DOHH2 (cell line): ENCODE measurements around the gene FAM149A.

Experiments
- EZH2phosphoT487 ChIP-seq: fragments of 200-600 bp; sonication (generic); IDR thresholded peaks from 2 replicates; pipeline ENCODE4 v1.6.1; 2017; ENCODE audit warnings: borderline replicate concordance, mild to moderate bottlenecking, antibody characterized with exemption, low read length, moderate library complexity, mixed read lengths
- TF ChIP-seq, protein P1 (sequence below): fragments of 200-600 bp; sonication (generic); IDR thresholded peaks from one replicate; pipeline ENCODE4 v1.5.1; 2014; ENCODE audit warnings: antibody characterized with exemption, mild to moderate bottlenecking, low read depth, low read length; ENCODE audit not compliant: poor library complexity, severe bottlenecking

DNA sequence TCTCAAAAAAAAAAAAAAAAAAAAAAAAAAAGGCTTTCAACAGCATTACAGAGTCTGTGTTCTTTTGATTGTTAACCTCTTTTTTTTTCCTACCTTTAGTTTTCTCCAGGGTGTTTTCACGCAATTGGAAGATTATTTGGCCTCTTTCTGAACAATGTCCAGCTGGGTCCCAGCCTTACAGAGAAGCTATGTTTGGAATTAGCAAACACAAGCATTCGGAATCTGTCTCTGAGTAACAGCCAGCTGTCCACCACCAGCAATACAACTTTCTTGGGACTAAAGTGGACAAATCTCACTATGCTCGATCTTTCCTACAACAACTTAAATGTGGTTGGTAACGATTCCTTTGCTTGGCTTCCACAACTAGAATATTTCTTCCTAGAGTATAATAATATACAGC lies 22.3 kb upstream of the FAM149A start:
- TF ChIP-seq, protein P1, sequence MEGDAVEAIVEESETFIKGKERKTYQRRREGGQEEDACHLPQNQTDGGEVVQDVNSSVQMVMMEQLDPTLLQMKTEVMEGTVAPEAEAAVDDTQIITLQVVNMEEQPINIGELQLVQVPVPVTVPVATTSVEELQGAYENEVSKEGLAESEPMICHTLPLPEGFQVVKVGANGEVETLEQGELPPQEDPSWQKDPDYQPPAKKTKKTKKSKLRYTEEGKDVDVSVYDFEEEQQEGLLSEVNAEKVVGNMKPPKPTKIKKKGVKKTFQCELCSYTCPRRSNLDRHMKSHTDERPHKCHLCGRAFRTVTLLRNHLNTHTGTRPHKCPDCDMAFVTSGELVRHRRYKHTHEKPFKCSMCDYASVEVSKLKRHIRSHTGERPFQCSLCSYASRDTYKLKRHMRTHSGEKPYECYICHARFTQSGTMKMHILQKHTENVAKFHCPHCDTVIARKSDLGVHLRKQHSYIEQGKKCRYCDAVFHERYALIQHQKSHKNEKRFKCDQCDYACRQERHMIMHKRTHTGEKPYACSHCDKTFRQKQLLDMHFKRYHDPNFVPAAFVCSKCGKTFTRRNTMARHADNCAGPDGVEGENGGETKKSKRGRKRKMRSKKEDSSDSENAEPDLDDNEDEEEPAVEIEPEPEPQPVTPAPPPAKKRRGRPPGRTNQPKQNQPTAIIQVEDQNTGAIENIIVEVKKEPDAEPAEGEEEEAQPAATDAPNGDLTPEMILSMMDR, result no peak
- TF ChIP-seq EZH2phosphoT487, result no peak
